Thymus (tissue), 11 donors: Measurements from ENCODE around the gene SUSD6. TPM values are rescaled to one million over a fixed set of nuclear protein-coding genes. Genes with fewer than 3 reads are reported as not detected.
A peak's percentile ranks its signal among the peaks of the same experiment; 100 is the strongest.
"Not testable (repeated sequence)": the region's sequence is repeated elsewhere in the genome, so short reads cannot be mapped to it uniquely, and the experiment has no call there.

Source experiments
- DNase-seq, 9 donors: peaks; one replicate each; pipeline ENCODE4 v3.0.0-alpha.2; 2013; ENCODE audit warnings: low spot score in 9 of 9, low read depth in 6 of 9, missing footprints in 1 of 9
- H3K27ac ChIP-seq, 2 donors: one replicate each; pipeline ENCODE4 v1.5.1; 2013; ENCODE audit warnings: control low read depth in 1 of 2, low read depth in 1 of 2, low read length in 1 of 2, mild to moderate bottlenecking in 1 of 2, moderate library complexity in 1 of 2
- H3K27me3 ChIP-seq, 2 donors: one replicate each; pipeline ENCODE4 v1.5.1; 2013; ENCODE audit warnings: low read length in 1 of 2; ENCODE audit not compliant: control insufficient read depth in 2 of 2, insufficient read depth in 1 of 2
- H3K36me3 ChIP-seq, 2 donors: one replicate each; pipeline ENCODE4 v1.5.1; 2013; ENCODE audit warnings: low read length in 1 of 2, mild to moderate bottlenecking in 1 of 2, moderate library complexity in 1 of 2; ENCODE audit not compliant: control insufficient read depth in 2 of 2, insufficient read depth in 2 of 2
- H3K4me1 ChIP-seq, 2 donors: one replicate each; pipeline ENCODE4 v1.5.1; 2013; ENCODE audit warnings: low read length in 2 of 2; ENCODE audit not compliant: control insufficient read depth in 2 of 2, insufficient read depth in 2 of 2
- H3K4me3 ChIP-seq, 2 donors: one replicate each; pipeline ENCODE4 v1.5.1; 2013; ENCODE audit warnings: low read length in 2 of 2, control low read depth in 1 of 2, mild to moderate bottlenecking in 1 of 2
- H3K9me3 ChIP-seq, 2 donors: one replicate each; pipeline ENCODE4 v1.5.1; 2013; ENCODE audit warnings: low read length in 1 of 2, mild to moderate bottlenecking in 1 of 2; ENCODE audit not compliant: control insufficient read depth in 2 of 2, insufficient read depth in 1 of 2
- WGBS: extraction: QIAGEN DNeasy Blood & Tissue Kit; methylation state at CpG from one replicate; pipeline ENCODE4 v1.1.7; 2013; 5-methylcytosine and 5-hydroxymethylcytosine counted together
- polyA plus RNA-seq: library from polyadenylated mRNA; stranded (reverse); fragments of 200-250 nt; gene quantifications from one replicate; pipeline ENCODE4 v1.2.3, GENCODE V29; 2013
- total RNA-seq: library from RNA; stranded (reverse); fragments of 120-200 nt; gene quantifications from one replicate; pipeline ENCODE4 v1.2.4, GENCODE V29; 2013
- donor health status: healthy.

The SUSD6 gene
- total and polyA plus RNA-seq, 2 donors, result 7.8 to 23.7 TPM

- H3K4me3 ChIP-seq, result no peak overlapping the region
- H3K36me3 ChIP-seq, result no peaks in the 10 kb centered on the region
- H3K4me1 ChIP-seq, result peaks cover 0 to 20% of the 10 kb centered on the region in 2 donors
- DNase-seq, result no peak
- WGBS, result 95% methylated on average over 4 of the region's 4 CpGs
- H3K27ac ChIP-seq, result no peak overlapping the region
- no peaks in the 10 kb centered on the region for H3K9me3 ChIP-seq
- no peaks in the 10 kb centered on the region for H3K27me3 ChIP-seq
These were observed 109.5 kb downstream of the SUSD6 start for GRCh38 chr14:69720912-69721311.

DNA sequence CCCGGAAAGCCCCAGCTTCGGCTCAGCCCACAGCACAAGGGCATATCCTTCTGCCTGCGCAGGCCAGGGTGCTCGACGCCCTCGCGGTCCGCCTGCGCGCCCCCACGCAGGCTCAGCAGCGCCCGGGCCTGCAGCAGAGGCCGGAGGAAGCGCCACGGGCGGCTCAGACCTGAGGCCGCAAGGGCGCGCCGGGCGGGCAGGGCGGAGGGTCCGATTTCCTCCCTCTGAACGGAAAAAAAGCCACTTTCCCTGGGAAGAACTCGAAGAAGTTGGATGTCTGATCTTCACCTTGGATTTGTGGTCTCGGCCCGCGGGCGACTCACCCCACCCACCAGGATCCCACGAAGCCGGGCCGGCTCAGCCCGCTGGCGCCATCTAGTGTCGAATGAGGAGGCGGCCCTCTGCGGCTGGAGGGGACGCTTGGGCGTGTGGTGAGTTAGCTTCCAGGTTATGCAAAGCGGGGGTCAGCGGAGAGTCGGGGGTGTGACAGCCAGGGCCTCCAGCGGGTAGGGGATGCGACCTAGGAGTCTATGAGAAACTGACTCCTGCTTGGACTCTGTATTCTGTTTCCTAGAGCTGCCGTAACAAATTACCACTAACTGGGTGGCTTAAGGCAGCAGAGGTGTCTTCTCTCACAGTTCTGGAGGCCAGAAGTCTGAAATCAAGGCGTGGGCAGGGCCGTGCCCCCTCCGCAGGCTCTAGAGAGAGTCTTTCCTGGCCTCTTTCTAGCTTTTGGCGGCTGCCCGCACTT lies 115.5 kb downstream of the SUSD6 start:
- H3K9me3 ChIP-seq, result peaks cover 0 to 3% of the 10 kb centered on the region in 2 donors

GRCh38 chr14:69727860-69728259 lies 116.5 kb downstream of the SUSD6 start:
- H3K4me1 ChIP-seq, result peaks cover 4 to 8% of the 10 kb centered on the region in 2 donors
- no peak overlapping the region for H3K4me3 ChIP-seq
- no peak overlapping the region for H3K27ac ChIP-seq
- H3K36me3 ChIP-seq, result no peaks in the 10 kb centered on the region
- peaks cover 0 to 3% of the 10 kb centered on the region in 2 donors for H3K9me3 ChIP-seq
- H3K27me3 ChIP-seq, result no peaks in the 10 kb centered on the region
- WGBS, result 93% methylated on average over 4 of the region's 4 CpGs
- DNase-seq, result no peak

More for the DNA sequence above, 115.5 kb downstream of the SUSD6 start:
- Histone ChIP-seq H3K27me3 (no peaks in the 10 kb centered on the region), H3K36me3 (no peaks in the 10 kb centered on the region), H3K4me3 (peak overlapping the region; percentile 24 to 44), H3K27ac (peak overlapping the region in 1 of 2 donors; percentile 48), H3K4me1 (peaks cover 4 to 8% of the 10 kb centered on the region in 2 donors)
- DNase-seq, result peak in 8 of 9 donors; percentile 56 to 88 (median 75)
- WGBS, result 12% methylated on average over 51 of the region's 51 CpGs

- H3K27me3 ChIP-seq, H3K36me3 ChIP-seq, H3K27ac ChIP-seq, H3K4me1 ChIP-seq, H3K4me3 ChIP-seq, DNase-seq, H3K9me3 ChIP-seq: not testable (repeated sequence)
- 98% methylated on average over 8 of the region's 8 CpGs for WGBS
These were observed 120.7 kb downstream of the SUSD6 start for GRCh38 chr14:69731919-69732598.

- DNase-seq, H3K27ac ChIP-seq, H3K4me3 ChIP-seq, H3K36me3 ChIP-seq, H3K27me3 ChIP-seq, H3K9me3 ChIP-seq, H3K4me1 ChIP-seq: not testable (repeated sequence)
- WGBS, result 93% methylated on average over 4 of the region's 4 CpGs
These were observed 125.0 kb downstream of the SUSD6 start for GRCh38 chr14:69736405-69736804.

DNA sequence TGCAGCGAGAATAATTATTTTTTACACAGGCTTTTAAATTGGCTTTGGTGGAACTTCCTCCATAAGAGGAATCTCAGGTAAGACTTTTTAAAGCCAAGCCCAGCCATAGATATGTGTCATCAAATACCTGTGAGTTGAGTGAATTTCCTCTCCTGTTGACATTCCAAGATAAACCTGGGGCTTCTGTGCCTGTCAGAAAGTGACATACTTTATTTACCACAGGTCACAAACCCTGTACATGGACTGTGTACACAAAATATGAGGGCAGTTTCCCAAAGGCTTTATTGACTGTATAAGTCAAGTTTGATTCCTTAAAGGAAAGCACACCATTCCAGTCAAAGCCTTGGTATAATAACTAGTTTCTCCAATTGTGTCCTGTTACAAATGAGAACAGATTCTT lies 129.7 kb downstream of the SUSD6 start:
- H3K27ac ChIP-seq, result no peak overlapping the region
- peaks cover 0 to 7% of the 10 kb centered on the region in 2 donors for H3K9me3 ChIP-seq
- no peaks in the 10 kb centered on the region for H3K27me3 ChIP-seq
- no peak overlapping the region for H3K4me3 ChIP-seq
- H3K4me1 ChIP-seq, result no peaks in the 10 kb centered on the region
- no peaks in the 10 kb centered on the region for H3K36me3 ChIP-seq
- whole genome bisulfite sequencing, result 97% methylated on average over 1 of the region's 1 CpG
- DNase-seq, result no peak

DNA sequence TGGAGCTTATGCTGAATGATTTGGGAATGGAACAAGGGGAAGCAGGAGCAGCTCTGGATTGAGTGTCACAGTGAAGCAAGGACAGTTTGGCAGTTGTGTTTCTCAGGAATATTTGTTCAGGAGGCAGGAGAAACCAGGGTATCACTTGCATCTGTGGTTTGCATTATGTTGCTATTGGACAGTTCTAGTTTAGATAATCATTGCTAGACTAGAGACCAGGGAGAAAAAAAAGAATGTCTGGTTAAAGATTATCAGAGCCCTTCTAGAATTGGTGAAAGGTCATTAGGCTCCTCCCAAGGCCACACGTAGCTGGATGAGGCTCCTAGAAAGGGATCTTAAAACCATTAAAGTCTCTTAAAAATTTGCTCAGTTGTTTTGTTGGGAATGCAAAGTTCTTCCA lies 138.6 kb downstream of the SUSD6 start:
- no peaks in the 10 kb centered on the region for H3K36me3 ChIP-seq
- no peak overlapping the region for H3K4me3 ChIP-seq
- 94% methylated on average over 1 of the region's 1 CpG for WGBS
- H3K9me3 ChIP-seq, result no peaks in the 10 kb centered on the region
- H3K4me1 ChIP-seq, result no peaks in the 10 kb centered on the region
- H3K27ac ChIP-seq, result no peak overlapping the region
- DNase-seq, result no peak
- no peaks in the 10 kb centered on the region for H3K27me3 ChIP-seq

- 95% methylated on average over 2 of the region's 2 CpGs for WGBS
- H3K9me3 ChIP-seq, result no peaks in the 10 kb centered on the region
- no peaks in the 10 kb centered on the region for H3K4me1 ChIP-seq
- H3K4me3 ChIP-seq, result no peak overlapping the region
- H3K27me3 ChIP-seq, result no peaks in the 10 kb centered on the region
- H3K36me3 ChIP-seq, result no peaks in the 10 kb centered on the region
- no peak for DNase-seq
- H3K27ac ChIP-seq, result no peak overlapping the region
These were observed 139.1 kb downstream of the SUSD6 start for GRCh38 chr14:69750495-69750894.

- DNase-seq, result no peak
- WGBS, result 90% methylated on average over 1 of the region's 1 CpG
- no peaks in the 10 kb centered on the region for H3K9me3 ChIP-seq
- no peaks in the 10 kb centered on the region for H3K36me3 ChIP-seq
- no peak overlapping the region for H3K4me3 ChIP-seq
- no peaks in the 10 kb centered on the region for H3K27me3 ChIP-seq
- H3K27ac ChIP-seq, result no peak overlapping the region
- H3K4me1 ChIP-seq, result no peaks in the 10 kb centered on the region
These were observed 141.4 kb downstream of the SUSD6 start for GRCh38 chr14:69752773-69753172.
